Measurements from ENCODE around the gene KCNJ4. TPM values are rescaled to one million over a fixed set of nuclear protein-coding genes. Genes with fewer than 3 reads are reported as not detected.

KCNJ4 gene
- total RNA-seq, 2 experiments from 2014 or later, result not detected

DNA sequence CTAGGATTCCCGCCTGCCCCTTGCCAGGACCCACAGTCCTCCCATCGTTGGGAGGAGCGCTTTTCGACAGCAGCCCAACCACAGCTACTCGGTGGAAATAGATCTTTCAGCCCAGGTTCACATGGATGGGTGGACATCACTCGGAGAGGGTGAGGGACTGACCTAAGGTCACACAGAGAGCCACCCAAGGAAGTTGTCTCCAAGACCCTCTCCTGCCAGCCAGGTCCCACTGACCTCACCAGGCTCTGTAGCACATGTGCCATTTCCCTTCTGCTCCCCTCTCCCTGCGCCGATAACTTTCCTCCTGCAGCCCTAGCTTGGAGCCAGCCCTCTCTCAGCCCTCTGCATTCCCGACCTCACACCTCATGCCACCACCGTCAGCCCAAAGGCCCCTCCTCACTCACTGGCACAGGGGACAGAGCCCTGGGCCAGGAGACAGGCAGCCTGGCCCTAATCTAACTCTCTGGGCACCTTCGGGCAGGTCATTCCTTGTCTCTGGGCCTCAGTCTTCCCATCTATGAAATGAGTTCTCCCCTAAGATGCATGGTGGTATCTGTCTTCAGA, 4.7 kb downstream of the KCNJ4 start:
- ChIA-PET POLR2A (no interaction called here), CTCF (ENCODE audit: unreplicated experiment) (no interaction called here)
- TF ChIP-seq, protein P1, sequence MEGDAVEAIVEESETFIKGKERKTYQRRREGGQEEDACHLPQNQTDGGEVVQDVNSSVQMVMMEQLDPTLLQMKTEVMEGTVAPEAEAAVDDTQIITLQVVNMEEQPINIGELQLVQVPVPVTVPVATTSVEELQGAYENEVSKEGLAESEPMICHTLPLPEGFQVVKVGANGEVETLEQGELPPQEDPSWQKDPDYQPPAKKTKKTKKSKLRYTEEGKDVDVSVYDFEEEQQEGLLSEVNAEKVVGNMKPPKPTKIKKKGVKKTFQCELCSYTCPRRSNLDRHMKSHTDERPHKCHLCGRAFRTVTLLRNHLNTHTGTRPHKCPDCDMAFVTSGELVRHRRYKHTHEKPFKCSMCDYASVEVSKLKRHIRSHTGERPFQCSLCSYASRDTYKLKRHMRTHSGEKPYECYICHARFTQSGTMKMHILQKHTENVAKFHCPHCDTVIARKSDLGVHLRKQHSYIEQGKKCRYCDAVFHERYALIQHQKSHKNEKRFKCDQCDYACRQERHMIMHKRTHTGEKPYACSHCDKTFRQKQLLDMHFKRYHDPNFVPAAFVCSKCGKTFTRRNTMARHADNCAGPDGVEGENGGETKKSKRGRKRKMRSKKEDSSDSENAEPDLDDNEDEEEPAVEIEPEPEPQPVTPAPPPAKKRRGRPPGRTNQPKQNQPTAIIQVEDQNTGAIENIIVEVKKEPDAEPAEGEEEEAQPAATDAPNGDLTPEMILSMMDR (conservative IDR thresholded peaks at IDR 0.05; ENCODE audit: low read length), result no peak
- TF ChIP-seq EZH2phosphoT487 (IDR thresholded peaks at IDR 0.05; ENCODE audit: borderline replicate concordance, low read depth, low read length), result no peak
- BruUV-seq (replicated peaks), result no TSS peak
- no peaks in the 10 kb centered on the region for H4K20me1 ChIP-seq (ENCODE audit: insufficient read depth, low read length)
- H3K27ac ChIP-seq (ENCODE audit: low read depth, low read length, poor library complexity, severe bottlenecking), result no peak overlapping the region
- no peak for DNase-seq (ENCODE audit: low spot score)
- H3K9me2 ChIP-seq (ENCODE audit: insufficient read depth, low read length), result no peaks in the 10 kb centered on the region
- H3K4me2 ChIP-seq (ENCODE audit: low read length), result no peak overlapping the region
- H3K4me1 ChIP-seq (ENCODE audit: insufficient read depth, low read length, poor library complexity, severe bottlenecking), result no peaks in the 10 kb centered on the region
- H2AFZ ChIP-seq (ENCODE audit: low read length), result no peak overlapping the region
- H3K9me3 ChIP-seq (ENCODE audit: low read length), result no peaks in the 10 kb centered on the region
- no peaks in the 10 kb centered on the region for H3K79me2 ChIP-seq (ENCODE audit: insufficient read depth, low read depth, low read length)
- no peaks in the 10 kb centered on the region for H3K36me3 ChIP-seq (ENCODE audit: insufficient read depth, low read length)
- intact Hi-C loops (cut with micrococcal nuclease; ENCODE audit: unreplicated experiment), result no loop called here
- H3K4me3 ChIP-seq (ENCODE audit: low read depth, low read length, poor library complexity, severe bottlenecking), result no peak overlapping the region

- no peak overlapping the region for H3K4me3 ChIP-seq (ENCODE audit: low read depth, low read length, poor library complexity, severe bottlenecking)
- TF ChIP-seq EZH2phosphoT487 (IDR thresholded peaks at IDR 0.05; ENCODE audit: borderline replicate concordance, low read depth, low read length), result no peak
- TF ChIP-seq, protein P1 (conservative IDR thresholded peaks at IDR 0.05; ENCODE audit: low read length), result no peak
- H3K9me2 ChIP-seq (ENCODE audit: insufficient read depth, low read length), result no peaks in the 10 kb centered on the region
- POLR2A ChIA-PET, result no interaction called here
- DNase-seq (ENCODE audit: low spot score), result no peak
- no peaks in the 10 kb centered on the region for H3K9me3 ChIP-seq (ENCODE audit: low read length)
- H3K4me1 ChIP-seq (ENCODE audit: insufficient read depth, low read length, poor library complexity, severe bottlenecking), result no peaks in the 10 kb centered on the region
- no TSS peak for BruUV-seq (replicated peaks)
- H3K36me3 ChIP-seq (ENCODE audit: insufficient read depth, low read length), result no peaks in the 10 kb centered on the region
- intact Hi-C loops (cut with micrococcal nuclease; ENCODE audit: unreplicated experiment), result no loop called here
- H3K79me2 ChIP-seq (ENCODE audit: insufficient read depth, low read depth, low read length), result no peaks in the 10 kb centered on the region
- H2AFZ ChIP-seq (ENCODE audit: low read length), result no peak overlapping the region
- H3K27ac ChIP-seq (ENCODE audit: low read depth, low read length, poor library complexity, severe bottlenecking), result no peak overlapping the region
- H3K4me2 ChIP-seq (ENCODE audit: low read length), result no peak overlapping the region
- no peaks in the 10 kb centered on the region for H4K20me1 ChIP-seq (ENCODE audit: insufficient read depth, low read length)
- CTCF ChIA-PET (ENCODE audit: unreplicated experiment), result no interaction called here
Measured at GRCh38 chr22:38449776-38450175, 5.2 kb downstream of the KCNJ4 start.

- Histone ChIP-seq H3K9me2 (ENCODE audit: insufficient read depth, low read length) (no peaks in the 10 kb centered on the region), H3K79me2 (ENCODE audit: insufficient read depth, low read depth, low read length) (no peaks in the 10 kb centered on the region), H3K4me3 (ENCODE audit: low read depth, low read length, poor library complexity, severe bottlenecking) (no peak overlapping the region), H3K4me1 (ENCODE audit: insufficient read depth, low read length, poor library complexity, severe bottlenecking) (no peaks in the 10 kb centered on the region), H3K27ac (ENCODE audit: low read depth, low read length, poor library complexity, severe bottlenecking) (no peak overlapping the region), H4K20me1 (ENCODE audit: insufficient read depth, low read length) (no peaks in the 10 kb centered on the region), H2AFZ (ENCODE audit: low read length) (no peak overlapping the region), H3K9me3 (ENCODE audit: low read length) (no peaks in the 10 kb centered on the region), H3K36me3 (ENCODE audit: insufficient read depth, low read length) (no peaks in the 10 kb centered on the region), H3K4me2 (ENCODE audit: low read length) (no peak overlapping the region)
- BruUV-seq (replicated peaks), result no TSS peak
- CTCF ChIA-PET (ENCODE audit: unreplicated experiment), result no interaction called here
- no peak for DNase-seq (ENCODE audit: low spot score)
- intact Hi-C loops (cut with micrococcal nuclease; ENCODE audit: unreplicated experiment), result no loop called here
- POLR2A ChIA-PET, result interaction anchor here (0.6 kb wide), 1 partner anchor 454 kb away, joined by 3 read pairs; no protein-coding TSS in a partner anchor
- TF ChIP-seq, protein P1 (conservative IDR thresholded peaks at IDR 0.05; ENCODE audit: low read length), result no peak
- TF ChIP-seq EZH2phosphoT487 (IDR thresholded peaks at IDR 0.05; ENCODE audit: borderline replicate concordance, low read depth, low read length), result no peak
Measured at GRCh38 chr22:38448945-38449745, 5.9 kb downstream of the KCNJ4 start.

Data from OCI-LY7 (cell line).